Raji (cell line): ENCODE data around the gene RIPK1.

Experiments used
- POLR2A ChIP-seq: IDR thresholded peaks from 2 replicates; pipeline ENCODE4 v1.6.1; 2011; ENCODE audit warnings: low read depth, low read length, control low read depth; ENCODE audit not compliant: insufficient read depth

The RIPK1 gene

GRCh38 chr6:3139090-3139903 is 71.0 kb downstream of the RIPK1 start:
- TF ChIP-seq POLR2A: no peak

- TF ChIP-seq POLR2A: no peak
These were observed 71.9 kb downstream of the RIPK1 start for GRCh38 chr6:3140201-3140600.

GRCh38 chr6:3142536-3142935 is 74.2 kb downstream of the RIPK1 start:
- TF ChIP-seq POLR2A: no peak

- TF ChIP-seq POLR2A: no peak
These were observed 74.9 kb downstream of the RIPK1 start for GRCh38 chr6:3143158-3143557.

GRCh38 chr6:3144571-3144970 is 76.3 kb downstream of the RIPK1 start:
- no peak for TF ChIP-seq POLR2A

GRCh38 chr6:3147914-3148757 is 79.8 kb downstream of the RIPK1 start:
- no peak for TF ChIP-seq POLR2A

GRCh38 chr6:3151691-3152090 is 83.4 kb downstream of the RIPK1 start:
- TF ChIP-seq POLR2A: no peak

GRCh38 chr6:3152689-3153088 is 84.4 kb downstream of the RIPK1 start:
- no peak for TF ChIP-seq POLR2A

- peak; percentile 73 for TF ChIP-seq POLR2A
These were observed 89.0 kb downstream of the RIPK1 start, which contains the start of gene TUBB2A for GRCh38 chr6:3157131-3157933. TUBB2A (minus strand) TSS chr6:3157544; CDS start chr6:3157463, 81 bp downstream.

GRCh38 chr6:3159805-3160781 is 91.8 kb downstream of the RIPK1 start:
- TF ChIP-seq POLR2A: no peak

GRCh38 chr6:3162067-3162497 is 93.8 kb downstream of the RIPK1 start:
- TF ChIP-seq POLR2A: no peak

- TF ChIP-seq POLR2A: no peak
These were observed 94.4 kb downstream of the RIPK1 start for GRCh38 chr6:3162565-3163247.

GRCh38 chr6:3163248-3163594 is 94.9 kb downstream of the RIPK1 start:
- TF ChIP-seq POLR2A: no peak
